Activated CD4-positive, alpha-beta T cell treated with anti-CD3 and anti-CD28 coated beads, Interleukin-2, amount 10 ng/mL, durations not matched to agents 7 days and 5 days (primary cell): Measurements from ENCODE around the gene ERBB4. TPM values are rescaled to one million over a fixed set of nuclear protein-coding genes. Genes with fewer than 3 reads are reported as not detected.
"Not testable (repeated sequence)": the region's sequence is repeated elsewhere in the genome, so short reads cannot be mapped to it uniquely, and the experiment has no call there.

Experiments used
- CTCF ChIA-PET: fragments of 350-600 bp; sonication (Branson Sonifier 250); formaldehyde crosslinking; loops from one replicate; lab custom pipeline; 2021; ENCODE audit warnings: antibody characterized with exemption; lab: Charles Lee
- POLR2A ChIA-PET: fragments of 350-600 bp; sonication (Branson Sonifier 250); formaldehyde crosslinking; loops from one replicate; lab custom pipeline; 2021; ENCODE audit warnings: antibody characterized with exemption; lab: Charles Lee
- DNase-seq: peaks from one replicate; pipeline ENCODE4 v3.0.0-alpha.2; 2020
- H3K27ac Mint-ChIP-seq: one replicate; pipeline ENCODE4 v1.8.0; 2021; ENCODE audit warnings: mild to moderate bottlenecking, moderate library complexity, mixed read lengths
- H3K27me3 Mint-ChIP-seq: one replicate; pipeline ENCODE4 v1.8.0; 2021; ENCODE audit warnings: mixed read lengths
- H3K36me3 Mint-ChIP-seq: one replicate; pipeline ENCODE4 v1.8.0; 2021; ENCODE audit warnings: low read depth, mixed read lengths
- H3K4me1 Mint-ChIP-seq: one replicate; pipeline ENCODE4 v1.8.0; 2021; ENCODE audit warnings: mixed read lengths
- H3K4me3 Mint-ChIP-seq: one replicate; pipeline ENCODE4 v1.8.0; 2021; ENCODE audit warnings: mild to moderate bottlenecking, moderate library complexity, mixed read lengths
- H3K9me3 Mint-ChIP-seq: one replicate; pipeline ENCODE4 v1.8.0; 2021; ENCODE audit warnings: mixed read lengths
- total RNA-seq, 2 experiments: library from RNA; stranded (reverse); gene quantifications; one replicate each; pipeline ENCODE4 v1.2.3, GENCODE V29; 2021

Gene ERBB4
- total RNA-seq, 2 experiments from 2014 or later: not detected

- H3K36me3 Mint-ChIP-seq: no peaks in the 10 kb centered on the region
- H3K27me3 Mint-ChIP-seq: no peaks in the 10 kb centered on the region
- ChIA-PET CTCF (no interaction called here), POLR2A (no interaction called here)
- no peak for DNase-seq
- H3K9me3 Mint-ChIP-seq: no peaks in the 10 kb centered on the region
- H3K27ac Mint-ChIP-seq: no peak overlapping the region
- no peaks in the 10 kb centered on the region for H3K4me1 Mint-ChIP-seq
- H3K4me3 Mint-ChIP-seq: no peak overlapping the region
Measured at GRCh38 chr2:212505586-212505985, 33.0 kb downstream of the ERBB4 start.

DNA sequence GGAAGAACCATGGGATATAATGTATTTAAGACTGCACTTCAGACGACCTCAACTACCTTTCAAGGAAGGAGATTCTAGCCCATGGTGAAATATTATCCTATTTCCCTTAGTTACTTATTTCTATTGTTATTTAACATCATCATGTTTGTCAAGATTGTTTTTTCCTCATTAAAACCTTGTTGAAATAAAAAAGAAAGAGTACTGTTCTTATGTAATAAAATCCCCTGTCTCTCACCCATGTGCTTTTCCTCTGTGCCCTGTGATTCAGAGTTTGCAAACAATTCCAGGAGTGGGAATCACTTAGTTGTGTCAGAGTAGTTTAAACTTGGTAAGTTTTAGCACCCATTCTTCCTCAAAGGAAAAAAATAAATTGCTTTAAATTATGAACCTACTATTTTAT lies 43.6 kb downstream of the ERBB4 start:
- no peak for DNase-seq
- no peaks in the 10 kb centered on the region for H3K27me3 Mint-ChIP-seq
- H3K4me3 Mint-ChIP-seq: no peak overlapping the region
- no peaks in the 10 kb centered on the region for H3K4me1 Mint-ChIP-seq
- no peak overlapping the region for H3K27ac Mint-ChIP-seq
- no peaks in the 10 kb centered on the region for H3K9me3 Mint-ChIP-seq
- POLR2A ChIA-PET: interaction anchor here (0.7 kb wide), 1 partner anchor 164 kb away, joined by 3 read pairs; no protein-coding TSS in a partner anchor
- no peaks in the 10 kb centered on the region for H3K36me3 Mint-ChIP-seq
- CTCF ChIA-PET: no interaction called here

DNA sequence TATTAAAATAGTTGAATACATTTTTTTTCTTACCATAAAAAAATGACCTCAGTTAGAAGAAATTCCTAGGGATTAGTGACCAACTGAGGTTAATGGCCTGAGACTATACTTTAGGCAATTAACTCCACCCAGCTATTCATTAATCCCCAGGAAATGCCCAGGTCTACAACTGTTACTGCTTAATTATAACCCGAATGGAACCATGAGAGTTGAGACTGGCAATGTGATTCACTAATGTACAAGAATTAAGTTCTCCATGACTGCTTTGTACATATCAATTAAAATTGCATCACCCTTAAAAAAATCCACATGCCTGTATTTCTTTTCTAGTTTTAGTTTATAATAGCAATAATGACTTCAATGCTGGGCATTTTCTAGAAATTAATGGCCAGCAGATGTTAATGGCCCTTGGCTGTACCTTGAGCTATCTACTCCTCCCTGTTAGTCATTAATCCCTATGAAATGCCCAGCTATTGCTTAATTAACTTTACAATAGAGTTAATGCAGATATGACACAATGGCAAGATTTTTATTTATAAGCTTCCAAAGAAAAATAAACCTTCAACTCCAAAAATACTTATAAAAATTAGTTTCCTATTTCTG lies 44.1 kb downstream of the ERBB4 start:
- Mint-ChIP-seq H3K27me3 (no peaks in the 10 kb centered on the region), H3K36me3 (no peaks in the 10 kb centered on the region), H3K9me3 (no peaks in the 10 kb centered on the region), H3K27ac (no peak overlapping the region), H3K4me1 (no peaks in the 10 kb centered on the region), H3K4me3 (no peak overlapping the region)
- POLR2A ChIA-PET: interaction anchor here (0.7 kb wide), 1 partner anchor 164 kb away, joined by 3 read pairs; no protein-coding TSS in a partner anchor
- CTCF ChIA-PET: no interaction called here
- DNase-seq: no peak

GRCh38 chr2:212489719-212490346 lies 48.8 kb downstream of the ERBB4 start:
- no peak overlapping the region for H3K4me3 Mint-ChIP-seq
- no peak for DNase-seq
- H3K9me3 Mint-ChIP-seq: no peaks in the 10 kb centered on the region
- H3K27me3 Mint-ChIP-seq: no peaks in the 10 kb centered on the region
- no peaks in the 10 kb centered on the region for H3K4me1 Mint-ChIP-seq
- POLR2A ChIA-PET: no interaction called here
- no peaks in the 10 kb centered on the region for H3K36me3 Mint-ChIP-seq
- no peak overlapping the region for H3K27ac Mint-ChIP-seq
- CTCF ChIA-PET: no interaction called here

DNA sequence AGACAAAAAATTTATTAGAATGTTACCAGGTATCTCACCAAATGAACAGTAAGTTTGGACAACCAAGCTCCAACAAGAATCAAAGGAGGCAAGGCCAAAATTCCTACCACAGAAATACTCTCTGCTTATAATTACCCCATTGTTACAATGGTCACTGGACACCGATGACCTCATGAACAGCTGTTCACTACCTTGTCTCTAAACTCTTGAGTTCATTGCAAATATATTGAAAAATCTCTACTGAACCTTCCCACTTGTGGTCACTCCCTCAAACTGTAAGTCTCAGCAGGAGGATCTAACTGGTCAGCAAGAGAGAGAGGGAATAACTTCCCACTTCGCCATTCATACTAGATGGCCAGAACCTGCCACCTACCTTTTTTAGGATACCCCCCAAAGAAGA lies 50.0 kb downstream of the ERBB4 start:
- Mint-ChIP-seq H3K36me3 (no peaks in the 10 kb centered on the region), H3K4me3 (no peak overlapping the region), H3K4me1 (no peaks in the 10 kb centered on the region), H3K27ac (no peak overlapping the region), H3K9me3 (no peaks in the 10 kb centered on the region), H3K27me3 (no peaks in the 10 kb centered on the region)
- ChIA-PET POLR2A (no interaction called here), CTCF (no interaction called here)
- DNase-seq: no peak

DNA sequence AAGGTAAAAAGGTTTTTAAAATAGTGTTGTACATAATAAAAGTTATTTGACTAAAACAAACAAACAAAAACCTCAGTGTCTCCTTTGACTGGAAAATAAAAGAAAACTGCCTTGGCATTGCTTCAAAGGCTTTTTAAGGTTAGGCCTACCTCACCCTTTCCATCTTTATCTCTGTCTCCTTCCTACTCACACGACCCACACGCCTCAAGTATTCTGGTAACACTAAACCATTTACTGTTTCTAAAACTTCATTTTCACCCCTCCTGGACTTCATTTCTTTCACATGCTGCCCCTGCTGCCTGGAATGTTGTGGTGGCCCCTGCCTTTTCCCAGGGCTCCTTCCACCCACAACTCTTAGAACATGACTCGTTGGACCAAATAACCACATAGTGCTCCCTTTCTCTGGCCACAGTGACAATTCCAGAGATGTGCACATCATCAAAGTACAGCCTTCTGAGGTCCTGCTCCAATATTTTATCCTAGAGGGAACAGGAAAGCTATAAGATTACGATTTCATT lies 54.0 kb downstream of the ERBB4 start:
- Mint-ChIP-seq H3K4me1 (no peaks in the 10 kb centered on the region), H3K27me3 (no peaks in the 10 kb centered on the region), H3K27ac (no peak overlapping the region), H3K4me3 (no peak overlapping the region), H3K36me3 (no peaks in the 10 kb centered on the region), H3K9me3 (no peaks in the 10 kb centered on the region)
- CTCF ChIA-PET: no interaction called here
- DNase-seq: no peak
- POLR2A ChIA-PET: no interaction called here

GRCh38 chr2:212480447-212480846 lies 58.2 kb downstream of the ERBB4 start:
- ChIA-PET POLR2A (no interaction called here), CTCF (no interaction called here)
- no peak for DNase-seq
- H3K27me3 Mint-ChIP-seq: no peaks in the 10 kb centered on the region
- H3K4me3 Mint-ChIP-seq: no peak overlapping the region
- H3K9me3 Mint-ChIP-seq: no peaks in the 10 kb centered on the region
- no peak overlapping the region for H3K27ac Mint-ChIP-seq
- no peaks in the 10 kb centered on the region for H3K4me1 Mint-ChIP-seq
- H3K36me3 Mint-ChIP-seq: no peaks in the 10 kb centered on the region

DNA sequence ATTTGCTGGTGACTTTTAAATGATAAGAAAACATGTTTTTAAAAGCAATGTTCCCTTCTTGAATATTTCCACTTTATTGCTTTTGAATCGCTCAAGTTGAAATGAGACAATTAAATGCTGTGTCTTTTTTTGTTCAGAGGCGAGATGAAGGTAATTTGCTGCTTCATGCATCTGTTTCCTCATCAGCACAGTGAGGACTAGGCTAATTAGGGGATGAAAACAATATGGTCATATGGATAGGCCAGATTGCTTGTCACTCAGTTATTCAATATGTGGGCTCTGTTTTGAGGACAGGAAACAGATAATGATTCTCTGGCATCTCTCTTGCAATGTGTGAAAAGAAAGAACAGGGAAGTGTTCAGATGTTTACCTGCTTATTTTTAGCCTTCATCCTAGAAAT lies 61.0 kb downstream of the ERBB4 start:
- H3K36me3 Mint-ChIP-seq: no peaks in the 10 kb centered on the region
- no peak for DNase-seq
- ChIA-PET POLR2A (no interaction called here), CTCF (no interaction called here)
- H3K4me3 Mint-ChIP-seq: no peak overlapping the region
- no peaks in the 10 kb centered on the region for H3K4me1 Mint-ChIP-seq
- H3K9me3 Mint-ChIP-seq: no peaks in the 10 kb centered on the region
- no peak overlapping the region for H3K27ac Mint-ChIP-seq
- H3K27me3 Mint-ChIP-seq: no peaks in the 10 kb centered on the region

DNA sequence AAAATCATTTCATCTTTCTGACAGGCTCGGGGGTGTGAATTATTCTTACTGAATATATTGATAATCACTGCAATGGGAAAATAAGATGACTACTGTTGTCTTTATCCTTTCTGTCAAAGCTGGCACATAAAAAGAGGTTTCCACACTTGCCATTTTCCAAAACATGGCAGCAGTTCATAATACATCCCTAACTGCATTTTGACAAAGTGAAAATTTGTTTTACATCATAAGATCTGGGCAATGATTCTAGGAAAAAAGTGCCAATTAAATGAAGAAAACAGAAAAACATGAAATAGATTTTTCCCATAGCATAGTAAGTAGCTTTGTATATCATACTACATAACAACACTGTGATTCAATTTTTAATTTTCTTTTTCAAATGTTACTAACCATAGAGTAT lies 65.4 kb downstream of the ERBB4 start:
- Mint-ChIP-seq H3K36me3 (no peaks in the 10 kb centered on the region), H3K9me3 (no peaks in the 10 kb centered on the region), H3K4me1 (no peaks in the 10 kb centered on the region), H3K27me3 (no peaks in the 10 kb centered on the region), H3K4me3 (no peak overlapping the region), H3K27ac (no peak overlapping the region)
- CTCF ChIA-PET: no interaction called here
- no peak for DNase-seq
- POLR2A ChIA-PET: no interaction called here

DNA sequence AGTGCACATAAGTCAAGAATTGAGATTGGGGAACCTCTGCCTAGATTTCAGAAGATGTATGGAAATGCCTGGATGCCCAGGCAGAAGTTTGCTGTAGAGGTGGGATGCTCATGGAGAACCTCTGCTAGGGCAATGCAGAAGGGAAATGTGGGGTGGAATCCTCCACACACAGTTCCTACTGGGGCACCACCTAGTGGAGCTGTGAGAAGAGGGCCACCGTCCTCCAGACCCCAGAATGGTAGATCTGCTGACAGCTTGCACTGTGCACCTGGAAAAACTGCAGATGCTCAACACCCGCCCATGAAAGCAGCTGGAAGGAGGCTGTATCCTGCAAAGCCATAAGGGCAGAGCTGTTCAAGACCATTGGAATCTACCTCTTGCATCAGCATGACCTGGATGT lies 71.1 kb downstream of the ERBB4 start:
- H3K4me3 Mint-ChIP-seq, CTCF ChIA-PET, H3K27me3 Mint-ChIP-seq, POLR2A ChIA-PET, H3K4me1 Mint-ChIP-seq, H3K27ac Mint-ChIP-seq, DNase-seq, H3K9me3 Mint-ChIP-seq, H3K36me3 Mint-ChIP-seq: not testable (repeated sequence)

DNA sequence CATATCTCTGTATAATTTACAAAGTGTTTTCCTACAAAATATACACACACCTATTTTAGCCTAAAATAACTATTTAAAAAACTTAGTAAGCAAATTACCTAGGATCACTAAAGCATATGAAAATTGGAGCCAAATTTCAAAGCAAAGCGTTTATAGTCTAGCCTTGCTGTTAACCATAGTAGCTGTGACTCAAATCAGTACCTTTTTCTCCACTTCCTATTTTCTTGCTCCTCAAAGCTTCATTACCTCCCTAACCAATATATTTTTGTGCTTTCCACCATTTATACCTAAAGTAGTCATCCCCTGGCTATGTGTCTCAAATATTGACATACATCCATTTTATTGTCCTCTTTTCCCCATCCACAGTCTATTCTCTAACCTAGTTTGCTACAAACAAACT lies 73.1 kb downstream of the ERBB4 start:
- no peaks in the 10 kb centered on the region for H3K9me3 Mint-ChIP-seq
- H3K27me3 Mint-ChIP-seq: no peaks in the 10 kb centered on the region
- H3K4me1 Mint-ChIP-seq: no peaks in the 10 kb centered on the region
- no peaks in the 10 kb centered on the region for H3K36me3 Mint-ChIP-seq
- CTCF ChIA-PET: no interaction called here
- no peak overlapping the region for H3K27ac Mint-ChIP-seq
- no peak overlapping the region for H3K4me3 Mint-ChIP-seq
- no peak for DNase-seq
- POLR2A ChIA-PET: no interaction called here

- H3K4me1 Mint-ChIP-seq, H3K9me3 Mint-ChIP-seq, POLR2A ChIA-PET, CTCF ChIA-PET, H3K4me3 Mint-ChIP-seq, H3K36me3 Mint-ChIP-seq, H3K27me3 Mint-ChIP-seq, DNase-seq, H3K27ac Mint-ChIP-seq: not testable (repeated sequence)
Measured at GRCh38 chr2:212461708-212462107, 76.9 kb downstream of the ERBB4 start.

GRCh38 chr2:212454149-212454548 lies 84.5 kb downstream of the ERBB4 start:
- H3K27me3 Mint-ChIP-seq: no peaks in the 10 kb centered on the region
- H3K36me3 Mint-ChIP-seq: no peaks in the 10 kb centered on the region
- POLR2A ChIA-PET: interaction anchor here (0.6 kb wide), 1 partner anchor 717 kb away, joined by 11 read pairs; no protein-coding TSS in a partner anchor
- no peak overlapping the region for H3K4me3 Mint-ChIP-seq
- CTCF ChIA-PET: no interaction called here
- H3K9me3 Mint-ChIP-seq: no peaks in the 10 kb centered on the region
- H3K4me1 Mint-ChIP-seq: no peaks in the 10 kb centered on the region
- no peak overlapping the region for H3K27ac Mint-ChIP-seq
- no peak for DNase-seq
